Esophagus muscularis mucosa (tissue), 4 donors: ENCODE data around the gene TMED8.

ENCODE experiments used
- EP300 ChIP-seq: sonication (generic); formaldehyde crosslinking; IDR thresholded peaks from one replicate; pipeline ENCODE4 v1.6.1; 2017; ENCODE audit warnings: antibody characterized with exemption
- POLR2A ChIP-seq: fragments of 450-650 bp; IDR thresholded peaks from one replicate; pipeline ENCODE4 v1.6.1; 2017; ENCODE audit warnings: antibody characterized with exemption, moderate library complexity, mild to moderate bottlenecking, low read depth
- POLR2AphosphoS5 ChIP-seq, 2 donors: sonication (generic); formaldehyde crosslinking; IDR thresholded peaks; one replicate each; pipeline ENCODE4 v1.6.1; 2017; ENCODE audit warnings: antibody characterized with exemption in 2 of 2
- TF ChIP-seq, protein P1 (sequence below), 3 experiments: fragments of 200-600 bp in 2 of 3; fragments of 450-650 bp in 1 of 3; sonication (generic) in 2 of 3; IDR thresholded peaks; one replicate each; pipeline ENCODE4 v1.5.1; 2017 to 2019; ENCODE audit warnings: antibody characterized with exemption in 3 of 3, mild to moderate bottlenecking in 2 of 3, moderate library complexity in 1 of 3

DNA sequence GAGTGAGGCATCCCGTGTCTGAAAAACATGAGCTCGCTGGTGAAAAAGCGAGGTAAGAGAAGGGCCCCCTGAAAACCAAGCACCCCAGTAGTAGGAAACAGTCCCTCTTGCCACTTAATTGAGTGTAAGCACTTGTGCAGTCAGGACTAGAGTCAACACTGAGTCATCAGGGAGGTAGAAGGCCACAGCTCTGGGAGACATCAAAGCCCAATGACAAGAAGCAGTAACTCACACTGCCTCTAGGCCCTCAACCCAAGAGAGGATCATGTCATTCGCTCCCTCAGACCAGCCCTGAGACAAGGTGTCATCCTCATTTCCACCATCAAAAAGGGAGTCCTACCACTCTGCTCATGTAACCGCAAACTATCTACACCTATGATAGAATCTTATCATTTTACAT is 74.0 kb downstream of the TMED8 start:
- TF ChIP-seq POLR2AphosphoS5 (IDR thresholded peaks at IDR 0.05), result no peak
- TF ChIP-seq, protein P1, sequence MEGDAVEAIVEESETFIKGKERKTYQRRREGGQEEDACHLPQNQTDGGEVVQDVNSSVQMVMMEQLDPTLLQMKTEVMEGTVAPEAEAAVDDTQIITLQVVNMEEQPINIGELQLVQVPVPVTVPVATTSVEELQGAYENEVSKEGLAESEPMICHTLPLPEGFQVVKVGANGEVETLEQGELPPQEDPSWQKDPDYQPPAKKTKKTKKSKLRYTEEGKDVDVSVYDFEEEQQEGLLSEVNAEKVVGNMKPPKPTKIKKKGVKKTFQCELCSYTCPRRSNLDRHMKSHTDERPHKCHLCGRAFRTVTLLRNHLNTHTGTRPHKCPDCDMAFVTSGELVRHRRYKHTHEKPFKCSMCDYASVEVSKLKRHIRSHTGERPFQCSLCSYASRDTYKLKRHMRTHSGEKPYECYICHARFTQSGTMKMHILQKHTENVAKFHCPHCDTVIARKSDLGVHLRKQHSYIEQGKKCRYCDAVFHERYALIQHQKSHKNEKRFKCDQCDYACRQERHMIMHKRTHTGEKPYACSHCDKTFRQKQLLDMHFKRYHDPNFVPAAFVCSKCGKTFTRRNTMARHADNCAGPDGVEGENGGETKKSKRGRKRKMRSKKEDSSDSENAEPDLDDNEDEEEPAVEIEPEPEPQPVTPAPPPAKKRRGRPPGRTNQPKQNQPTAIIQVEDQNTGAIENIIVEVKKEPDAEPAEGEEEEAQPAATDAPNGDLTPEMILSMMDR (IDR thresholded peaks at IDR 0.05), result no peak
- no peak for TF ChIP-seq POLR2A
- TF ChIP-seq EP300, result no peak
